Ovary (tissue), 3 donors: ENCODE measurements around the gene NECAB2.

ENCODE experiments used
- CTCF ChIP-seq, 3 donors: fragments of 450-650 bp in 2 of 3; fragments of 200-600 bp in 1 of 3; IDR thresholded peaks; one replicate each; pipeline versions ENCODE4 v1.5.1 to v1.8.0; 2016 to 2022; ENCODE audit warnings: antibody characterized with exemption in 3 of 3, mild to moderate bottlenecking in 1 of 3
- POLR2A ChIP-seq: fragments of 450-650 bp; IDR thresholded peaks from one replicate; pipeline ENCODE4 v1.6.1; 2017; ENCODE audit warnings: antibody characterized with exemption, mild to moderate bottlenecking, moderate library complexity
- donor health status: DM: no; HTN: no; CAD: no.

GRCh38 chr16:83946154-83946780, 21.8 kb upstream of the NECAB2 start:
- TF ChIP-seq CTCF (IDR thresholded peaks at IDR 0.05) (no peak), POLR2A (no peak)
